Measurements from ENCODE around the gene PXDN.

PXDN gene

DNA sequence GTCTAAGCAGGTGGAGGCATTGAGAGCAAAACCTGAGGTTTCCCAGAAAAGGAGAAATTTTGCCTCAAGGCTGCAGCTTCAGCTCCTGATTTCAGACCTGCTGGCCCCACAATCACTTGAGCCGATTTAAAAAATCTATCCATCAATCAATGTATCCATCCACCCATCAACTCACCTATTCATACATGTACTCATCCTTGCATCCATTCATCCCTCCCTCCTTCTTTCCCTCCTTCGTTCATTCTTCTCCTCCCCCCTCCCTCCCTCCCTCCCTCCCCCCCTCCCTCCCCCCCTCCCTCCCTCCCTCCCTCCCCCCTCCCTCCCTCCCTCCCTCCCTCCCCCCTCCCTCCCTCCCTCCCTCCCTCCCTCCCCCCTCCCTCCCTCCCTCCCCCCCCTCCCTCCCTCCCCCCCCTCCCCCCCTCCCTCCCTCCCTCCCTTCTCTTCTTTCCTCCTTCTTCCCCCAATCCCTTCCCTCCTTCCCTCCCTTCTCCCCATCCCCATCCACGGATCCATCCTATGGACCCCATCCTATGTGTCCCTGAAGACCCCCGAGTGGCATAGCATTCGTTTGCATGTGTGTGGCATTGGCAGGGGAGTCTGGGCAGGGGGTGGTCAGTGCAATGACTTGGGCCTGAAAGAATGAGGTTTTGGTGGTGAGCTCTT is 6.1 kb upstream of the PXDN start:
- H3K27ac ChIP-seq, result peak overlapping the region; percentile 68
- TF ChIP-seq, protein P1, sequence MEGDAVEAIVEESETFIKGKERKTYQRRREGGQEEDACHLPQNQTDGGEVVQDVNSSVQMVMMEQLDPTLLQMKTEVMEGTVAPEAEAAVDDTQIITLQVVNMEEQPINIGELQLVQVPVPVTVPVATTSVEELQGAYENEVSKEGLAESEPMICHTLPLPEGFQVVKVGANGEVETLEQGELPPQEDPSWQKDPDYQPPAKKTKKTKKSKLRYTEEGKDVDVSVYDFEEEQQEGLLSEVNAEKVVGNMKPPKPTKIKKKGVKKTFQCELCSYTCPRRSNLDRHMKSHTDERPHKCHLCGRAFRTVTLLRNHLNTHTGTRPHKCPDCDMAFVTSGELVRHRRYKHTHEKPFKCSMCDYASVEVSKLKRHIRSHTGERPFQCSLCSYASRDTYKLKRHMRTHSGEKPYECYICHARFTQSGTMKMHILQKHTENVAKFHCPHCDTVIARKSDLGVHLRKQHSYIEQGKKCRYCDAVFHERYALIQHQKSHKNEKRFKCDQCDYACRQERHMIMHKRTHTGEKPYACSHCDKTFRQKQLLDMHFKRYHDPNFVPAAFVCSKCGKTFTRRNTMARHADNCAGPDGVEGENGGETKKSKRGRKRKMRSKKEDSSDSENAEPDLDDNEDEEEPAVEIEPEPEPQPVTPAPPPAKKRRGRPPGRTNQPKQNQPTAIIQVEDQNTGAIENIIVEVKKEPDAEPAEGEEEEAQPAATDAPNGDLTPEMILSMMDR (conservative IDR thresholded peaks at IDR 0.05), result no peak

DNA sequence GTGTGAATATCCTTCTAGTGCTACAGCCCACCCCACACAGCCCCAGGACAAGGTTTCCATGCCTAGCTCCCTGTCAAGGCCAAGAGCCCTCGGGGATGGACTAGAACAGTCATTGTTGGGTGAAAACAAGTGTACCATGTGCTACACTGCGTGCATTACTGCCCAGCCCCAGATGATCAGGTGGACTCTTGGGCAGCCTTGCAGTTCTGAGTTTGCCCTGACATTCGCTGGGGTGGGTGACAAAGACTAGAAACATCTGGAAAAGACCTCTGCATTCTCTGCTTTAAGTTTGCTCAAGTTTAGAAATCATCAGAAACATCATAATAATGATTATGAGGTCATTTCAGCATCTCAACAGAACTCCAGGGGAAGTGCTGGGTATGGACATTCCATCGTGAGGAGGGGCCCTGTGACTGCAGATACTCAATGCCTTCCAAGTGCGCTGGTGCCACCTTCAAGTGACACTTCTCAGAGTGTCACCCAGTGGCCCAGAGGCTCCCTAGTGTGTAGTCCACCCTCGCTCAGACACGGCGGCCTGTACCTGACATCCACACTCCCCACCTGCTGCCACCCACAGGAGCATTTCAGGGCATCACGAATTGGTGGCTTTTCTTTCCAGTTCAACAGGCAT is 5.3 kb upstream of the PXDN start:
- no peak overlapping the region for H3K27ac ChIP-seq
- TF ChIP-seq, protein P1 (conservative IDR thresholded peaks at IDR 0.05), result no peak

DNA sequence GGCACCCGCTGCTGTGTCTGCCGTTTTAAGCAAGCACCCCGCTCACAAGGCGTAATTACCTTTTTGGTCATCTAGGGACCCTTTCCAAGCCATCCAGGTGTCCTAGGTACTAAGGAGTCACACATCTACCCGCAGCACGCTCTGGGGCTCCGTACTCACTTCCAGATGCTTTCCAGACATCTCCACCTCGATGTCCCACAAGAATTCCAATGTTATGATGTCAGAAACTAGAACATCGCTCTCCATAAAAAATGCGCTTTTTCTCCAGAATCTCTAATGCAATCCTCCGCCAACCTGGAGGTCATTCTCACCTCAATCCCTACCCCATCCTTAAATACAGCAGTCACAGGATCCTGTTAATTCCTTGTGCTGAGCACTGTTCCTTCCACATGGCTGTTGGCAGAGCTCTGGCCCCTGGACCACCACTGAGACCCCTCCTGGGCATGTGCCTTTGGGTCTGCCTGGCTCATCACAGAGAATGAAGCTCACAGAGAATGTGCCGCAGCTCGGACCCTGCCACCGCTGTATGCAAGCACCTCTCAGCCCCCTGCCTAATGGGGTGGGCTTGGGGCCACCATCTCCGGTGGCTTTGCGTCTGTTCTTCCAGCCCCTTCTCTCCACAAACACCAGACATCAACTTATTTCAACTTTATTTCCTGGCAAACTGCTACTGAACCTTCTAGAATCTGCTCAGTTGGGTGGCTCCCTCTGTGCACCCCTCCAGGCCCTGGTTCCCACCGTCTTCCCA is 4.6 kb upstream of the PXDN start:
- TF ChIP-seq, protein P1 (conservative IDR thresholded peaks at IDR 0.05), result no peak
- no peak overlapping the region for H3K27ac ChIP-seq

DNA sequence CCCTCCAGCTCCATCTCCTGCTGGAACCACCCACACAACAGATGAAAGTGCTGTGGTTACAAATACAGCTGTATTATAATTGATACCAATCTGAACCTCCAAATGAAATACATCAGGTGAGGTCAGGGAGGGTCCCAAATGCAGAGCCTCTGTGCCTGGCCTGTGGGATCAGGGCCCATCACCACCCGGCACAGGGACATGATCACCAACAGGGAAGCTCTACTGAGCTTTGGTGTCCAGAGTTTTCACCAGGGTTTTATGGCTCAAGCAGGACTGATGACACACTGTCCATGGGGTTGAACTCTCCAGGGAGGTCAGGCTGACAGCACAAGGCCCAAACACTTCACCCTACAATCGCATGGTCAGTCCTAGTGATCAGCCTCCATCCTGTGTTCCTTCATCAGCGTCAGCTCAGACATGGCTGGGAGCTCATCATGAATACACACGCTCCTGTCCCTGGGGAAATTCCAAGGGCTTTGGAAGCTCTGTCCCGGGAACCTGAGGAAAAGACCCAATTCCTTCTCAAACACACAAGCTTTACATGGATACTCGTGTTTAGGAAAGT is 3.9 kb upstream of the PXDN start:
- TF ChIP-seq, protein P1 (conservative IDR thresholded peaks at IDR 0.05), result no peak
- no peak overlapping the region for H3K27ac ChIP-seq

DNA sequence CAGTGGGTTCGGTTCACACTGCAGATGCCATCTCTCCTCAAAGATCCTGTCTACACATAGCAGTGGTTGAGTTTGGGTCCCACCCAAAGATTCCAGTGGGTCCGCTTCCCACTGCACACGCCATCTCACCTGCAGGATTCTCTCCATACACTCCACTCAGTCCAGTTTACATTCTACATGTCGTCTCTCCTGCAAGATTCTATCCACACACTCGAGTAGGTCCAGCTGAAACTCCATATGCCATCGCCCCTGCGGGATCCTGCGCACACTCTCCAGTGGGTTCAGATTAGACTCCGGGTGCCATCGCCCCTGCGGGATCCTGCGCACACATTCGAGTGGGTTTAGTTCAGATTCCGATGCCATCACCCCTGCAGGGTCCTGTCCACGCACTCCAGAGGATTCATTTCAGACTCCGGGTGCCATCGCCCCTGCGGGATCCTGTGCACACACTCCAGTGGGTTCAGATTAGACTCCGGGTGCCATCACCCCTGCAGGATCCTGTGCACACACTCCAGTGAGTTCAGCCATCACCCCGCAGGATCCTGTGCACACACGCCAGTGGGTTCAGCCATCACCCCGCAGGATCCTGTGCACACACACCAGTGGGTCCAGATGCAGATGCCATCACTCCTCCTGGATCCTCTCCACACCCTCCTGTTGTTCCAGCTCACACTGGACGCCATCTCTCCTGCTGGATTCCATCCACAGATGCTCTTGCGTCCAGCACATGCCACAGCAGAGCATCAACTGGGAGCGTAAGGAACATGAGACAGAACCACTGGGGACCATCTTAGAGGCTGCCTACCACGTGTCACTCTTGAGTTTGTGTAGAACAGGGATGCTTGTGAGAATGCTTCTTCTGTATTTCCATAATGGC is 3.0 kb upstream of the PXDN start:
- H3K27ac ChIP-seq, result no peak overlapping the region
- TF ChIP-seq, protein P1 (conservative IDR thresholded peaks at IDR 0.05), result no peak

DNA sequence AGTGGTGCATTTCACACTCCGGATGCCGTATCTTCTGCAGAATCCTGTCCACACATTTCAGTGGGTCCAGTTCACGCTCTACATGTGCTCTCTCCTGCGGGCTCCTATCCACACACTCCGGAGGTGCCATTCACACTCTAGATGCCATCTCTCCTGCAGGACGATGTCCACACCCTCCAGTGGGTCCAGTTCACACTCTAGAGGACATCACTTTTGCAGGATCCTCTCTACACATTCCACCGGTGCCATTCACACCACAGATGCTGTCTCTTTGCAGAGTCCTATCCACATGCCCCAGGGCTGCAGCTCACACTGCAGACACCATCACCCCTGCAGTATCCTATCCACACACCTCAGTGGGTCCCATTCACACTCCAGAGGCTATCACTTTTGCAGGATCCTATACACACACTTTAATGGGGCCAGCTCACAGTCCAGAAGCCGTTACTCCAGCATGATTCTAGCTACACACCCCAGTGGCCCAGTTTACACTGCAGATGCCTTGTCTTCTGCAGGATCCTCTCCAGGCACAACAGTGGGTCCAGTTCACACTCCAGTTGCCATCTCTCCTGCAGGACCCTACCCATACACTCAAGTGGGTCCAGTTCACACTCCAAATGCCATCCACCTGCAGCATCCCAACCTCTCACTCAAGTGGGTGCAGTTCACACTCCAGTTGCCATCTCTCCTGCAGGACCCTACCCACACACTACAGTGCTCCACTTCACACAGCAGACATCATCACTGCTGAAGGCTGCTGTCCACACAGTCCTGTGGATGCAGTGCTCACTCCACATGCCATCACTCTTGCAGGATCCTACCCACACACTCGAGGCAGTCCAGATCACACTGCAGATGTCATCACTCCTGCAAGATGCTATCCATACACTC is 2.1 kb upstream of the PXDN start:
- H3K27ac ChIP-seq, result no peak overlapping the region
- TF ChIP-seq, protein P1 (conservative IDR thresholded peaks at IDR 0.05), result no peak

Data from VCaP (cell line).